Upper lobe of left lung (tissue), 4 donors: Measurements from ENCODE around the gene STYK1.

ENCODE experiments used
- CTCF ChIP-seq, 6 experiments: fragments of 450-650 bp in 4 of 6; fragments of 200-600 bp in 2 of 6; sonication (generic) in 2 of 6; IDR thresholded peaks; one replicate each; pipeline ENCODE4 v1.5.1; 2016 to 2019; ENCODE audit warnings: antibody characterized with exemption in 6 of 6
- EP300 ChIP-seq, 4 donors: sonication (generic); formaldehyde crosslinking; IDR thresholded peaks; one replicate each; pipeline ENCODE4 v1.5.1; 2017; ENCODE audit warnings: antibody characterized with exemption in 4 of 4, control low read depth in 2 of 4
- POLR2A ChIP-seq, 4 donors: fragments of 450-650 bp; IDR thresholded peaks; one replicate each; pipeline ENCODE4 v1.5.1; 2016 to 2017; ENCODE audit warnings: antibody characterized with exemption in 4 of 4, mild to moderate bottlenecking in 2 of 4
- POLR2AphosphoS5 ChIP-seq, 2 donors: sonication (generic); formaldehyde crosslinking; IDR thresholded peaks; one replicate each; pipeline ENCODE4 v1.5.1; 2017; ENCODE audit warnings: antibody characterized with exemption in 2 of 2

GRCh38 chr12:10673659-10674384 is at the start of gene STYK1:
- TF ChIP-seq CTCF (IDR thresholded peaks at IDR 0.05) (peak; percentile 70 to 87 (median 82)), EP300 (IDR thresholded peaks at IDR 0.05) (no peak), POLR2AphosphoS5 (IDR thresholded peaks at IDR 0.05) (peak in 1 of 2 donors; percentile 43), POLR2A (IDR thresholded peaks at IDR 0.05) (no peak)
